DND-41 (cell line): ENCODE results near the gene DNAH3.
"Not testable (repeated sequence)": the region's sequence is repeated elsewhere in the genome, so short reads cannot be mapped to it uniquely, and the experiment has no call there.

Experiments
- EZH2 ChIP-seq: IDR thresholded peaks from 3 replicates; pipeline ENCODE4 v1.6.1; 2012; ENCODE audit warnings: borderline replicate concordance, low read depth, mild to moderate bottlenecking, moderate library complexity, low read length, inconsistent platforms; ENCODE audit not compliant: severe bottlenecking
- TF ChIP-seq, protein P1 (sequence below): IDR thresholded peaks from 2 replicates; pipeline ENCODE4 v1.5.1; 2012; ENCODE audit warnings: borderline replicate concordance, low read length, moderate library complexity, mild to moderate bottlenecking; ENCODE audit not compliant: poor library complexity, severe bottlenecking; ENCODE audit errors: extremely low read depth

DNA sequence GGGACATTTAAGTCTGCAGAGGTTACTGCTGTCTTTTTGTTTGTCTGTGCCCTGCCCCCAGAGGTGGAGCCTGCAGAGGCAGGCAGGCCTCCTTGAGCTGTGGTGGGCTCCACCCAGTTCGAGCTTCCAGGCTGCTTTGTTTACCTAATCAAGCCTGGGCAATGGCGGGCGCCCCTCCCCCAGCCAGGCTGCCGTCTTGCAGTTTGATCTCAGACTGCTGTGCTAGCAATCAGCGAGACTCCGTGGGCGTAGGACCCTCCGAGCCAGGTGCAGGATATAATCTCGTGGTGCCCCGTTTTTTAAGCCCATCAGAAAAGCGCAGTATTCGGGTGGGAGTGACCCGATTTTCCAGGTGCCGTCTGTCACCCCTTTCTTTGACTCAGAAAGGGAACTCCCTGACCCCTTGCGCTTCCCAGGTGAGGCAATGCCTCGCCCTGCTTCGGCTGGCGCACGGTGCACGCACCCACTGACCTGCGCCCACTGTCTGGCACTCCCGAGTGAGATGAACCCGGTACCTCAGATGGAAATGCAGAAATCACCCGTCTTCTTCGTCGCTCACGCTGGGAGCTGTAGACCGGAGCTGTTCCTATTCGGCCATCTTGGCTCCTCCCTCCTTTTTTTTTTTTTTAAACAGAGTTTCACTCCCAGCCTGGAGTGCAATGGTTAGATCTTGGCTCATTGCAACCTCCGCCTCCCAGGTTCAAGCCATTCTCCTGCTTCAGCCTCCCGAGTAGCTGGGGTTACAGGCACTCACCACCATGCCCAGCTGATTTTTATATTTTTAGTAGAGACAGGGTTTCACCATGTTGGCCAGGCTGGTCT lies 102.3 kb downstream of the DNAH3 start:
- TF ChIP-seq, protein P1, sequence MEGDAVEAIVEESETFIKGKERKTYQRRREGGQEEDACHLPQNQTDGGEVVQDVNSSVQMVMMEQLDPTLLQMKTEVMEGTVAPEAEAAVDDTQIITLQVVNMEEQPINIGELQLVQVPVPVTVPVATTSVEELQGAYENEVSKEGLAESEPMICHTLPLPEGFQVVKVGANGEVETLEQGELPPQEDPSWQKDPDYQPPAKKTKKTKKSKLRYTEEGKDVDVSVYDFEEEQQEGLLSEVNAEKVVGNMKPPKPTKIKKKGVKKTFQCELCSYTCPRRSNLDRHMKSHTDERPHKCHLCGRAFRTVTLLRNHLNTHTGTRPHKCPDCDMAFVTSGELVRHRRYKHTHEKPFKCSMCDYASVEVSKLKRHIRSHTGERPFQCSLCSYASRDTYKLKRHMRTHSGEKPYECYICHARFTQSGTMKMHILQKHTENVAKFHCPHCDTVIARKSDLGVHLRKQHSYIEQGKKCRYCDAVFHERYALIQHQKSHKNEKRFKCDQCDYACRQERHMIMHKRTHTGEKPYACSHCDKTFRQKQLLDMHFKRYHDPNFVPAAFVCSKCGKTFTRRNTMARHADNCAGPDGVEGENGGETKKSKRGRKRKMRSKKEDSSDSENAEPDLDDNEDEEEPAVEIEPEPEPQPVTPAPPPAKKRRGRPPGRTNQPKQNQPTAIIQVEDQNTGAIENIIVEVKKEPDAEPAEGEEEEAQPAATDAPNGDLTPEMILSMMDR = not testable (repeated sequence)
- not testable (repeated sequence) for TF ChIP-seq EZH2
